HepG2 (cell line): ENCODE results near the gene SYNE1.

Source experiments
- CTCF ChIP-seq: sonication (generic); formaldehyde crosslinking; IDR thresholded peaks from 2 replicates; pipeline ENCODE4 v1.5.0; 2020; ENCODE audit warnings: mild to moderate bottlenecking, missing genetic modification reagents, moderate library complexity
- ZNF891 ChIP-seq: sonication (generic); formaldehyde crosslinking; IDR thresholded peaks from 2 replicates; pipeline ENCODE4 v1.5.0; 2020; ENCODE audit warnings: mild to moderate bottlenecking, missing genetic modification reagents
- TF ChIP-seq, protein P1 (sequence below): IDR thresholded peaks from 2 replicates; pipeline ENCODE4 v1.6.1; 2012; ENCODE audit warnings: low read length, improper control_type of control experiment

DNA sequence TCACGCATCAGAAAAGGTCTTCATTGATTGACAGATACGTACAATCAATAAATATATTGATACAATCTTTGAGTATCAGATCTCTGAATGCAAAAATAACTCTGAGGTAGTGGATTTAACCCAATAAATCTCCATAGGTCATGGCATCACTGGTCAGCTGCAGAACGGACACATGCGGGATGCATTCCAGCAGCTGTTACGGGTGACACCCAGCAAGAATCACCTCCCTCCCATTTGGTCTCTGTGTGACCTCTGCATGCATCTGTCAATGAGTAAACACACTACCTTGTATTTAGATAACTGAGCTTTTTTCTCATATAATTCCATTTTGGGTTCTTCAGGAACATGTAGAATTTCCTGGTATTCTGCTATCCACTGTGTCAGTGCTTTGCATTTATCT lies 285.4 kb downstream of the SYNE1 start:
- TF ChIP-seq CTCF (CRISPR knock-in tag) (no peak), ZNF891 (CRISPR knock-in tag) (no peak)
- TF ChIP-seq, protein P1, sequence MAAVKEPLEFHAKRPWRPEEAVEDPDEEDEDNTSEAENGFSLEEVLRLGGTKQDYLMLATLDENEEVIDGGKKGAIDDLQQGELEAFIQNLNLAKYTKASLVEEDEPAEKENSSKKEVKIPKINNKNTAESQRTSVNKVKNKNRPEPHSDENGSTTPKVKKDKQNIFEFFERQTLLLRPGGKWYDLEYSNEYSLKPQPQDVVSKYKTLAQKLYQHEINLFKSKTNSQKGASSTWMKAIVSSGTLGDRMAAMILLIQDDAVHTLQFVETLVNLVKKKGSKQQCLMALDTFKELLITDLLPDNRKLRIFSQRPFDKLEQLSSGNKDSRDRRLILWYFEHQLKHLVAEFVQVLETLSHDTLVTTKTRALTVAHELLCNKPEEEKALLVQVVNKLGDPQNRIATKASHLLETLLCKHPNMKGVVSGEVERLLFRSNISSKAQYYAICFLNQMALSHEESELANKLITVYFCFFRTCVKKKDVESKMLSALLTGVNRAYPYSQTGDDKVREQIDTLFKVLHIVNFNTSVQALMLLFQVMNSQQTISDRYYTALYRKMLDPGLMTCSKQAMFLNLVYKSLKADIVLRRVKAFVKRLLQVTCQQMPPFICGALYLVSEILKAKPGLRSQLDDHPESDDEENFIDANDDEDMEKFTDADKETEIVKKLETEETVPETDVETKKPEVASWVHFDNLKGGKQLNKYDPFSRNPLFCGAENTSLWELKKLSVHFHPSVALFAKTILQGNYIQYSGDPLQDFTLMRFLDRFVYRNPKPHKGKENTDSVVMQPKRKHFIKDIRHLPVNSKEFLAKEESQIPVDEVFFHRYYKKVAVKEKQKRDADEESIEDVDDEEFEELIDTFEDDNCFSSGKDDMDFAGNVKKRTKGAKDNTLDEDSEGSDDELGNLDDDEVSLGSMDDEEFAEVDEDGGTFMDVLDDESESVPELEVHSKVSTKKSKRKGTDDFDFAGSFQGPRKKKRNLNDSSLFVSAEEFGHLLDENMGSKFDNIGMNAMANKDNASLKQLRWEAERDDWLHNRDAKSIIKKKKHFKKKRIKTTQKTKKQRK = no peak
